HepG2 (cell line): ENCODE results near the gene MGARP. TPM values are rescaled to one million over a fixed set of nuclear protein-coding genes. Genes with fewer than 3 reads are reported as not detected.

Experiments
- ARNTL ChIP-seq: sonication (generic); formaldehyde crosslinking; IDR thresholded peaks from 2 replicates; pipeline ENCODE4 v1.4.0; 2020; ENCODE audit warnings: mild to moderate bottlenecking, missing genetic modification reagents
- CHD2 ChIP-seq: IDR thresholded peaks from 2 replicates; pipeline ENCODE4 v1.6.1; 2011; ENCODE audit warnings: low read depth, low read length, improper control_type of control experiment
- HNRNPK ChIP-seq: fragments of 200-400 bp; formaldehyde crosslinking; IDR thresholded peaks from 2 replicates; pipeline ENCODE4 v1.6.1; 2018; ENCODE audit warnings: low read length, low read depth, moderate library complexity, mild to moderate bottlenecking; ENCODE audit not compliant: poor library complexity, severe bottlenecking
- IRF2 ChIP-seq: IDR thresholded peaks from 2 replicates; pipeline ENCODE4 v1.6.1; 2018; ENCODE audit warnings: missing genetic modification reagents, missing compliant biosample characterization
- JDP2 ChIP-seq: sonication (generic); formaldehyde crosslinking; IDR thresholded peaks from 2 replicates; pipeline ENCODE4 v1.8.1; 2022; ENCODE audit warnings: missing genetic modification reagents, borderline replicate concordance
- KDM6A ChIP-seq: IDR thresholded peaks from 2 replicates; pipeline ENCODE4 v1.6.1; 2016; ENCODE audit warnings: low read depth
- MLX ChIP-seq: IDR thresholded peaks from 2 replicates; pipeline ENCODE4 v1.6.1; 2016
- NR0B2 ChIP-seq: sonication (generic); formaldehyde crosslinking; IDR thresholded peaks from 2 replicates; pipeline ENCODE4 v1.4.0; 2020; ENCODE audit warnings: mild to moderate bottlenecking, missing genetic modification reagents
- NR2F1 ChIP-seq, 2 experiments: fragments of 450-650 bp in 1 of 2; formaldehyde crosslinking in 1 of 2; IDR thresholded peaks; 2 replicates each; pipeline versions ENCODE4 v1.5.0 to v1.6.1; 2016 to 2020; ENCODE audit warnings: mild to moderate bottlenecking in 1 of 2, missing compliant biosample characterization in 1 of 2, missing genetic modification reagents in 1 of 2, moderate library complexity in 1 of 2
- PAWR ChIP-seq: sonication (generic); formaldehyde crosslinking; IDR thresholded peaks from 2 replicates; pipeline ENCODE4 v1.4.0; 2020; ENCODE audit warnings: missing genetic modification reagents, mild to moderate bottlenecking, borderline replicate concordance
- STAG1 ChIP-seq: sonication (generic); formaldehyde crosslinking; IDR thresholded peaks from 2 replicates; pipeline ENCODE4 v1.4.0; 2020; ENCODE audit warnings: missing genetic modification reagents
- SYNCRIP ChIP-seq: fragments of 200-400 bp; formaldehyde crosslinking; IDR thresholded peaks from 2 replicates; pipeline ENCODE4 v1.6.1; 2018; ENCODE audit warnings: mild to moderate bottlenecking, low read depth, low read length; ENCODE audit not compliant: insufficient read depth
- ZBTB8A ChIP-seq: sonication (generic); formaldehyde crosslinking; IDR thresholded peaks from 2 replicates; pipeline ENCODE4 v1.4.0; 2020; ENCODE audit warnings: mild to moderate bottlenecking, low read depth, missing genetic modification reagents, borderline replicate concordance
- ZGPAT ChIP-seq: IDR thresholded peaks from 2 replicates; pipeline ENCODE4 v1.6.1; 2016; ENCODE audit warnings: mild to moderate bottlenecking
- ZMAT3 ChIP-seq: sonication (generic); formaldehyde crosslinking; conservative IDR thresholded peaks from 2 replicates; pipeline ENCODE4 v1.7.0; 2021; ENCODE audit warnings: missing genetic modification reagents
- ZNF256 ChIP-seq: sonication (generic); formaldehyde crosslinking; conservative IDR thresholded peaks from 2 replicates; pipeline ENCODE4 v1.4.0; 2020; ENCODE audit warnings: missing genetic modification reagents
- ZNF292 ChIP-seq: sonication (generic); formaldehyde crosslinking; IDR thresholded peaks from 2 replicates; pipeline ENCODE4 v1.8.1; 2022; ENCODE audit warnings: mild to moderate bottlenecking, low read depth, missing genetic modification reagents, borderline replicate concordance
- ZNF576 ChIP-seq: sonication (generic); formaldehyde crosslinking; IDR thresholded peaks from 2 replicates; pipeline ENCODE4 v1.4.0; 2020; ENCODE audit warnings: mild to moderate bottlenecking, missing genetic modification reagents
- polyA plus RNA-seq, 8 experiments: library from polyadenylated mRNA; depleted of rRNA in 3 of 8; stranded (reverse) in 7 of 8; unstranded in 1 of 8; fragments of >200 nt; fragmentation: Illumina TruSeq in 4 of 8; extraction: Trizol in 4 of 8; gene quantifications; 2 replicates each; pipeline versions ENCODE4 v1.2.1 to v1.2.3, GENCODE V29; 2011 to 2016; ENCODE audit warnings: low read depth in 4 of 8, missing spikeins in 1 of 8, mixed read lengths in 1 of 8; ENCODE audit not compliant: insufficient read depth in 1 of 8
- total RNA-seq, 5 experiments: library from RNA; depleted of rRNA; stranded (reverse); fragments of >200 nt; fragmentation: Illumina TruSeq; extraction: Trizol; gene quantifications; 2 replicates each; pipeline ENCODE4 v1.2.3, GENCODE V29; 2016; ENCODE audit warnings: low read depth in 1 of 5
- TF ChIP-seq, protein P1 (sequence below): sonication (generic); formaldehyde crosslinking; IDR thresholded peaks from 2 replicates; pipeline ENCODE4 v1.4.0; 2020; ENCODE audit warnings: mild to moderate bottlenecking, missing genetic modification reagents, borderline replicate concordance
- TF ChIP-seq, protein P2 (sequence below): sonication (generic); formaldehyde crosslinking; IDR thresholded peaks from 2 replicates; pipeline ENCODE4 v1.5.1; 2020; ENCODE audit warnings: missing genetic modification reagents, mild to moderate bottlenecking, borderline replicate concordance

MGARP gene
- total and polyA plus RNA-seq, 2 of the 13 experiments (the other 11 are each of a cell fraction or from before 2014, with no cell fraction given) = 0.11 to 0.13 TPM

- TF ChIP-seq, protein P1, sequence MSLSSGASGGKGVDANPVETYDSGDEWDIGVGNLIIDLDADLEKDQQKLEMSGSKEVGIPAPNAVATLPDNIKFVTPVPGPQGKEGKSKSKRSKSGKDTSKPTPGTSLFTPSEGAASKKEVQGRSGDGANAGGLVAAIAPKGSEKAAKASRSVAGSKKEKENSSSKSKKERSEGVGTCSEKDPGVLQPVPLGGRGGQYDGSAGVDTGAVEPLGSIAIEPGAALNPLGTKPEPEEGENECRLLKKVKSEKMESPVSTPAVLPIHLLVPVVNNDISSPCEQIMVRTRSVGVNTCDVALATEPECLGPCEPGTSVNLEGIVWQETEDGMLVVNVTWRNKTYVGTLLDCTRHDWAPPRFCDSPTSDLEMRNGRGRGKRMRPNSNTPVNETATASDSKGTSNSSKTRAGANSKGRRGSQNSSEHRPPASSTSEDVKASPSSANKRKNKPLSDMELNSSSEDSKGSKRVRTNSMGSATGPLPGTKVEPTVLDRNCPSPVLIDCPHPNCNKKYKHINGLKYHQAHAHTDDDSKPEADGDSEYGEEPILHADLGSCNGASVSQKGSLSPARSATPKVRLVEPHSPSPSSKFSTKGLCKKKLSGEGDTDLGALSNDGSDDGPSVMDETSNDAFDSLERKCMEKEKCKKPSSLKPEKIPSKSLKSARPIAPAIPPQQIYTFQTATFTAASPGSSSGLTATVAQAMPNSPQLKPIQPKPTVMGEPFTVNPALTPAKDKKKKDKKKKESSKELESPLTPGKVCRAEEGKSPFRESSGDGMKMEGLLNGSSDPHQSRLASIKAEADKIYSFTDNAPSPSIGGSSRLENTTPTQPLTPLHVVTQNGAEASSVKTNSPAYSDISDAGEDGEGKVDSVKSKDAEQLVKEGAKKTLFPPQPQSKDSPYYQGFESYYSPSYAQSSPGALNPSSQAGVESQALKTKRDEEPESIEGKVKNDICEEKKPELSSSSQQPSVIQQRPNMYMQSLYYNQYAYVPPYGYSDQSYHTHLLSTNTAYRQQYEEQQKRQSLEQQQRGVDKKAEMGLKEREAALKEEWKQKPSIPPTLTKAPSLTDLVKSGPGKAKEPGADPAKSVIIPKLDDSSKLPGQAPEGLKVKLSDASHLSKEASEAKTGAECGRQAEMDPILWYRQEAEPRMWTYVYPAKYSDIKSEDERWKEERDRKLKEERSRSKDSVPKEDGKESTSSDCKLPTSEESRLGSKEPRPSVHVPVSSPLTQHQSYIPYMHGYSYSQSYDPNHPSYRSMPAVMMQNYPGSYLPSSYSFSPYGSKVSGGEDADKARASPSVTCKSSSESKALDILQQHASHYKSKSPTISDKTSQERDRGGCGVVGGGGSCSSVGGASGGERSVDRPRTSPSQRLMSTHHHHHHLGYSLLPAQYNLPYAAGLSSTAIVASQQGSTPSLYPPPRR (CRISPR knock-in tag) = 0 out of 2 replicates have a peak, but pooled peaks have one; percentile 32
- peak; percentile 78; the same call in 1 of the 2 replicates for TF ChIP-seq ZMAT3 (CRISPR knock-in tag)
- TF ChIP-seq ZBTB8A (CRISPR knock-in tag) = 0 out of 2 replicates have a peak, but pooled peaks have one; percentile 45
- TF ChIP-seq ZGPAT (CRISPR knock-in tag) = peak; percentile 92
- no peak for TF ChIP-seq SYNCRIP
- TF ChIP-seq KDM6A (CRISPR knock-in tag) = no peak
- TF ChIP-seq ARNTL = peak; percentile 63; the same call in 1 of the 2 replicates
- peak; percentile 66 for TF ChIP-seq NR0B2 (CRISPR knock-in tag)
- peak in 1 of 2 experiments; percentile 37; a peak in 1 of 4 replicates for TF ChIP-seq NR2F1 (CRISPR knock-in tag; IDR thresholded peaks at IDR 0.05)
- no peak; the same call in 1 of the 2 replicates for TF ChIP-seq ZNF576 (CRISPR knock-in tag)
- peak; percentile 90; the same call in 1 of the 2 replicates for TF ChIP-seq ZNF256 (CRISPR knock-in tag)
- TF ChIP-seq STAG1 (CRISPR knock-in tag) = peak; percentile 76
- TF ChIP-seq HNRNPK = peak; percentile 19
- no peak for TF ChIP-seq CHD2
- no peak; the same call in 1 of the 2 replicates for TF ChIP-seq MLX (CRISPR knock-in tag)
- TF ChIP-seq, protein P2, sequence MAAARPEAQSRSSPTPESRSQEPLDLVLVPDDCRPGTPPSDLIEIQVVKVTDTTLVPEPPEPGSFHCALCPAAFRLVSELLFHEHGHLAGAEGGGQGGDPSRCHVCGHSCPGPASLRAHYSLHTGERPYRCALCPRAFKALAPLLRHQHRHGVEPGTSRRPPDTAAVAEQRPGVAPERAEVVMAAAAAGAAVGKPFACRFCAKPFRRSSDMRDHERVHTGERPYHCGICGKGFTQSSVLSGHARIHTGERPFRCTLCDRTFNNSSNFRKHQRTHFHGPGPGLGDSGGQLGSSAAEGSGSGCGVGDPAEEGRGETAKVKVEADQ (CRISPR knock-in tag) = peak; percentile 93
- peak; percentile 76 for TF ChIP-seq IRF2
- TF ChIP-seq JDP2 (CRISPR knock-in tag) = no peak; the same call in 1 of the 2 replicates
- 0 out of 2 replicates have a peak, but pooled peaks have one; percentile 32 for TF ChIP-seq PAWR (CRISPR knock-in tag)
- peak; percentile 88; the same call in 1 of the 2 replicates for TF ChIP-seq ZNF292 (CRISPR knock-in tag)
These were observed 15.3 kb upstream of the MGARP start (continued) for GRCh38 chr4:139295206-139295941.
